ENCODE data around the gene MAGI2.

DNA sequence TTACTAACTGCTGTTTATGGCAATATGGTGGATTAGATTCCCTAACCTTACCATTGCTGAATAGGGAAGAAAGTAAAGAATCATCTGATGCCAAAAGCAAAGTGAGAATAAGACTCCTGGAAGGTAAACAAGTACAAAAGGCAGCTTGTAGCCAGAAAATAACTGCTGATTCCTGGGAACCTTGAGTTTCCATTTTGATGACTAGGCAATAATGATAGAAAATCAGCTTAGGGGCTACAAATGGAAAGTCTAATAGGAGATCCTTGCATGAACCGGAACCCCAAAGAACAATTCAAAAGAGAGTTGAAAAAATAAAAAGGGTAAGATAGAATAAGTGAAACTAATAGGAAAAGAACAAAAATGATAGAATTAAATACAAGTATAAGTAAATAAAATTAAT lies 1338.5 kb downstream of the MAGI2 start:
- no peak for TF ChIP-seq EZH2phosphoT487 (IDR thresholded peaks at IDR 0.05; ENCODE audit: borderline replicate concordance)
- TF ChIP-seq, protein P1, sequence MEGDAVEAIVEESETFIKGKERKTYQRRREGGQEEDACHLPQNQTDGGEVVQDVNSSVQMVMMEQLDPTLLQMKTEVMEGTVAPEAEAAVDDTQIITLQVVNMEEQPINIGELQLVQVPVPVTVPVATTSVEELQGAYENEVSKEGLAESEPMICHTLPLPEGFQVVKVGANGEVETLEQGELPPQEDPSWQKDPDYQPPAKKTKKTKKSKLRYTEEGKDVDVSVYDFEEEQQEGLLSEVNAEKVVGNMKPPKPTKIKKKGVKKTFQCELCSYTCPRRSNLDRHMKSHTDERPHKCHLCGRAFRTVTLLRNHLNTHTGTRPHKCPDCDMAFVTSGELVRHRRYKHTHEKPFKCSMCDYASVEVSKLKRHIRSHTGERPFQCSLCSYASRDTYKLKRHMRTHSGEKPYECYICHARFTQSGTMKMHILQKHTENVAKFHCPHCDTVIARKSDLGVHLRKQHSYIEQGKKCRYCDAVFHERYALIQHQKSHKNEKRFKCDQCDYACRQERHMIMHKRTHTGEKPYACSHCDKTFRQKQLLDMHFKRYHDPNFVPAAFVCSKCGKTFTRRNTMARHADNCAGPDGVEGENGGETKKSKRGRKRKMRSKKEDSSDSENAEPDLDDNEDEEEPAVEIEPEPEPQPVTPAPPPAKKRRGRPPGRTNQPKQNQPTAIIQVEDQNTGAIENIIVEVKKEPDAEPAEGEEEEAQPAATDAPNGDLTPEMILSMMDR (conservative IDR thresholded peaks at IDR 0.05; ENCODE audit: low read length), result no peak

Data from Loucy (cell line).